ENCODE data around the gene DNAH7.

The DNAH7 gene

DNA sequence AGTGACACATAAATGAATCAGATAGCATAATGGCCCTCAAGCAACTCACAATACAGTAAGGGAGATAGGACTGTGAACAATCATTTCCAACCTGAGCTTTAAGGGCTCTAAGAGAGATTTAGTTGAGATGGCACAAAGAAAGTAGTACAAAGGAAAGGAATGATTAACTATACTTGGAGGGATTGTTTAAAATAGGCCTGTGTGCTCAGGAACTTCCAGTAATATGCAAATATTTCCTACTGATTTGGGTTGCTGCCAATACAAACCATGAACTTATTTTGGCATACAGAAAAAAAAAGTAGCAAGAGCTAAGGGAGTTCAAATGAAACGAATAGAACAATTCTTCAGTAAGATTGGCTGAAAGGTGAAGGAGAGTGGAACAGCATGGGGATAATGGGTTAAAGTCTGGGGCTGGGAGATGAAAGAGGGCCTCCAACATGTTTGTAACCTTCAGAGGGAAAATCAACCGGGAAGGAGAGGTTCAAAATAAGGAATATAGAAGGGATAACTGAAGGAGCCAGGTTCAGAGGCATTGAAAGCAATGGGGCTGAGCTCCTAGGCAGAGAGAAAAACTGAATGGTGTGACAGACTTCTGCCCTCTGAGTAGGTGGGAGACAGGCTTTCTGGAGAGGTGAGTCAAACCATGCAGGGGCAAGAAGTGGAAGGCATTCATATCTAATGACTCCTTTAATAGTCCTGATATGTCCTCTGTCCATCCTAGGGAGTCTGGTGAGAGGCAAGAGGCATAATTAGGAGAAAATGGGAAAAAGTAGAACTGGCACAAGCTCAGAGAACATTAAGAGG, 83.5 kb downstream of the DNAH7 start:
- Histone ChIP-seq H3K27ac (0 out of 2 replicates have a peak overlapping the region, but pooled peaks have one; percentile 1), H3K36me3 (ENCODE audit: insufficient read depth, low read length) (no peaks in the 10 kb centered on the region), H3K9me3 (ENCODE audit: low read depth, low read length) (no peaks in the 10 kb centered on the region), H3K9ac (ENCODE audit: insufficient read length) (no peak overlapping the region), H3K4me3 (no peak overlapping the region)
- TF ChIP-seq FOXP2 (optimal IDR thresholded peaks at IDR 0.05; ENCODE audit: control extremely low read depth, extremely low read length, insufficient read depth) (no peak), EZH2 (IDR thresholded peaks at IDR 0.05) (no peak), POLR2AphosphoS5 (IDR thresholded peaks at IDR 0.05; ENCODE audit: borderline replicate concordance, low read depth, low read length) (no peak)
- peak; percentile 16 for DNase-seq (ENCODE audit: low read depth, low spot score)

DNA sequence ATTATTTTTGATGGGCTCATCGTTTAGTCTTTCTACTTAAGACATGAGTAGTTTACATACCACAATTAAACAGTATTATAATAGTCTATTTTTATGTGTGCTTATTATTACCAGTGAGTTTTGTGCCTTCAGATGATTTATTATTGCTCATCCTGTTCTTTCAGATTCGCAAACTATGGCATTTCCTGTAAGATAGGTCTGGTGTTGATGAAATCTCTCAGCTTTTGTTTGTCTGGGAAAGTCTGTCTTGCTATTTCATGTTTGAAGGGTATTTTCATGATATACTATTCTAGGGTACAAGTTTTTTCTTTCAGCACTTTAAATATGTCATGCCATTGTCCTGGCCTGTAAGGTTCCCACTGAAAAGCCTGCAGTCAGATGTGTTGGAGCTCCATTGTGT, 101.3 kb downstream of the DNAH7 start:
- peak overlapping the region; percentile 78 for H3K27ac ChIP-seq
- H3K9me3 ChIP-seq (ENCODE audit: low read depth, low read length), result peaks cover 4% of the 10 kb centered on the region; the same call in 1 of the 2 replicates
- H3K4me3 ChIP-seq, result no peak overlapping the region
- no peaks in the 10 kb centered on the region for H3K36me3 ChIP-seq (ENCODE audit: insufficient read depth, low read length)
- peak; percentile 77 for DNase-seq (ENCODE audit: low read depth, low spot score)
- H3K9ac ChIP-seq (ENCODE audit: insufficient read length), result no peak overlapping the region
- TF ChIP-seq EZH2 (IDR thresholded peaks at IDR 0.05), result no peak
- no peak; the same call in 1 of the 2 replicates for TF ChIP-seq POLR2AphosphoS5 (IDR thresholded peaks at IDR 0.05; ENCODE audit: borderline replicate concordance, low read depth, low read length)
- TF ChIP-seq FOXP2 (optimal IDR thresholded peaks at IDR 0.05; ENCODE audit: control extremely low read depth, extremely low read length, insufficient read depth), result no peak

GRCh38 chr2:195961873-195962272, 106.8 kb downstream of the DNAH7 start:
- TF ChIP-seq FOXP2 (optimal IDR thresholded peaks at IDR 0.05; ENCODE audit: control extremely low read depth, extremely low read length, insufficient read depth) (no peak), EZH2 (IDR thresholded peaks at IDR 0.05) (no peak), POLR2AphosphoS5 (IDR thresholded peaks at IDR 0.05; ENCODE audit: borderline replicate concordance, low read depth, low read length) (no peak)
- no peak for DNase-seq (ENCODE audit: low read depth, low spot score)
- H3K27ac ChIP-seq, result no peak overlapping the region
- peaks cover 4% of the 10 kb centered on the region; the same call in 1 of the 2 replicates for H3K9me3 ChIP-seq (ENCODE audit: low read depth, low read length)
- no peak overlapping the region for H3K4me3 ChIP-seq
- H3K36me3 ChIP-seq (ENCODE audit: insufficient read depth, low read length), result no peaks in the 10 kb centered on the region
- no peak overlapping the region for H3K9ac ChIP-seq (ENCODE audit: insufficient read length)

- H3K9ac ChIP-seq (ENCODE audit: insufficient read length), result no peak overlapping the region
- no peaks in the 10 kb centered on the region for H3K36me3 ChIP-seq (ENCODE audit: insufficient read depth, low read length)
- TF ChIP-seq FOXP2 (optimal IDR thresholded peaks at IDR 0.05; ENCODE audit: control extremely low read depth, extremely low read length, insufficient read depth) (no peak), POLR2AphosphoS5 (IDR thresholded peaks at IDR 0.05; ENCODE audit: borderline replicate concordance, low read depth, low read length) (no peak), EZH2 (IDR thresholded peaks at IDR 0.05) (no peak)
- DNase-seq (ENCODE audit: low read depth, low spot score), result no peak
- H3K27ac ChIP-seq, result no peak overlapping the region
- no peak overlapping the region for H3K4me3 ChIP-seq
- no peaks in the 10 kb centered on the region for H3K9me3 ChIP-seq (ENCODE audit: low read depth, low read length)
Measured at GRCh38 chr2:195959341-195959740, 109.3 kb downstream of the DNAH7 start.

GRCh38 chr2:195956725-195957124, 111.9 kb downstream of the DNAH7 start:
- Histone ChIP-seq H3K9ac (ENCODE audit: insufficient read length) (no peak overlapping the region), H3K9me3 (ENCODE audit: low read depth, low read length) (no peaks in the 10 kb centered on the region), H3K27ac (no peak overlapping the region), H3K36me3 (ENCODE audit: insufficient read depth, low read length) (no peaks in the 10 kb centered on the region), H3K4me3 (no peak overlapping the region)
- DNase-seq (ENCODE audit: low read depth, low spot score), result no peak
- TF ChIP-seq EZH2 (IDR thresholded peaks at IDR 0.05) (no peak), FOXP2 (optimal IDR thresholded peaks at IDR 0.05; ENCODE audit: control extremely low read depth, extremely low read length, insufficient read depth) (no peak), POLR2AphosphoS5 (IDR thresholded peaks at IDR 0.05; ENCODE audit: borderline replicate concordance, low read depth, low read length) (no peak)

- Histone ChIP-seq H3K27ac (no peak overlapping the region), H3K36me3 (ENCODE audit: insufficient read depth, low read length) (no peaks in the 10 kb centered on the region), H3K4me3 (no peak overlapping the region), H3K9ac (ENCODE audit: insufficient read length) (no peak overlapping the region), H3K9me3 (ENCODE audit: low read depth, low read length) (no peaks in the 10 kb centered on the region)
- no peak for DNase-seq (ENCODE audit: low read depth, low spot score)
- TF ChIP-seq FOXP2 (optimal IDR thresholded peaks at IDR 0.05; ENCODE audit: control extremely low read depth, extremely low read length, insufficient read depth) (no peak), EZH2 (IDR thresholded peaks at IDR 0.05) (no peak), POLR2AphosphoS5 (IDR thresholded peaks at IDR 0.05; ENCODE audit: borderline replicate concordance, low read depth, low read length) (no peak)
Measured at GRCh38 chr2:195945056-195945455, 123.6 kb downstream of the DNAH7 start.

DNA sequence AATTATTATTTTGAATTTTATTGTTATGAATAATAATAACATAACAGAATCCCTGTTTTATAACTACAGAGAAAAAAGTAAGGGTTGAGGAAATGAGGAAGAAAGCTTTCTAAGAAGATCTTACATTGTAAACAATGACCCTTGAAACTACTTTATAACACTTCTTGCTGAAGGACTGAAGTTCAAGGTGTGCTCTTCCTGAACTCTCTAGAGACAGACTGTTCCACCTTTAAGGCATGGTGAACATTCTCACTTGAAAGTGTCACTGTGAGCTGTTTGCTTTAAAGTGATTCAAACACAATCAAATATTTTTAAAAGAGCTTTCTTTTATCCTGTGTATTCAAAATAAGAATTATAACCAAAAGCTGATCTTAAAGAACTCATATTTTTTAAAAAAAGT, 131.5 kb downstream of the DNAH7 start:
- no peak for DNase-seq (ENCODE audit: low read depth, low spot score)
- no peak overlapping the region for H3K9ac ChIP-seq (ENCODE audit: insufficient read length)
- TF ChIP-seq FOXP2 (optimal IDR thresholded peaks at IDR 0.05; ENCODE audit: control extremely low read depth, extremely low read length, insufficient read depth) (no peak), POLR2AphosphoS5 (IDR thresholded peaks at IDR 0.05; ENCODE audit: borderline replicate concordance, low read depth, low read length) (no peak), EZH2 (IDR thresholded peaks at IDR 0.05) (no peak)
- no peak overlapping the region for H3K27ac ChIP-seq
- H3K9me3 ChIP-seq (ENCODE audit: low read depth, low read length), result no peaks in the 10 kb centered on the region
- no peak overlapping the region for H3K4me3 ChIP-seq
- H3K36me3 ChIP-seq (ENCODE audit: insufficient read depth, low read length), result no peaks in the 10 kb centered on the region

GRCh38 chr2:195934484-195934883, 134.2 kb downstream of the DNAH7 start:
- no peak for DNase-seq (ENCODE audit: low read depth, low spot score)
- no peaks in the 10 kb centered on the region for H3K9me3 ChIP-seq (ENCODE audit: low read depth, low read length)
- TF ChIP-seq FOXP2 (optimal IDR thresholded peaks at IDR 0.05; ENCODE audit: control extremely low read depth, extremely low read length, insufficient read depth), result no peak
- TF ChIP-seq POLR2AphosphoS5 (IDR thresholded peaks at IDR 0.05; ENCODE audit: borderline replicate concordance, low read depth, low read length), result no peak
- no peak for TF ChIP-seq EZH2 (IDR thresholded peaks at IDR 0.05)
- H3K27ac ChIP-seq, result no peak overlapping the region
- no peak overlapping the region for H3K9ac ChIP-seq (ENCODE audit: insufficient read length)
- H3K36me3 ChIP-seq (ENCODE audit: insufficient read depth, low read length), result no peaks in the 10 kb centered on the region
- no peak overlapping the region for H3K4me3 ChIP-seq
